ENCODE data around the gene MBD2.

MBD2 gene

DNA sequence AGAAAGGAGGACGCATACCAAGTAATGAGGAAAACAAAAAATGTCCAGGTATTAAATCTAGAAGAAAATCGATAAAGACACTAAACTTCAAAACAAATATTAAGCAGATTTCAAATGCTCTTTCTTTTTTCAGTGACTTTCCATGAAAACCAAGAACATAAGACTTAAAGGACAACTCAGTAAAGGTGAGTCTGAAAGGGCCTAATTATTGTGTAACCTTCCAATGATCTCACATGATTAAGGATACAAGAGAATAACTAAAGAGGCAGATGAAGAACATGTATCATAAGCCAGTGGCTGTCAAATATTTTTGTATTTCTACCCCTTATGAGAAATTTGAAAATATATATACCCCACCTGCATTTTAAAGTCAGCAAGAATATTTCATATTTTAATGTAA lies 30.7 kb downstream of the MBD2 start:
- DNase-seq (ENCODE audit: low read depth): no peak

DNA sequence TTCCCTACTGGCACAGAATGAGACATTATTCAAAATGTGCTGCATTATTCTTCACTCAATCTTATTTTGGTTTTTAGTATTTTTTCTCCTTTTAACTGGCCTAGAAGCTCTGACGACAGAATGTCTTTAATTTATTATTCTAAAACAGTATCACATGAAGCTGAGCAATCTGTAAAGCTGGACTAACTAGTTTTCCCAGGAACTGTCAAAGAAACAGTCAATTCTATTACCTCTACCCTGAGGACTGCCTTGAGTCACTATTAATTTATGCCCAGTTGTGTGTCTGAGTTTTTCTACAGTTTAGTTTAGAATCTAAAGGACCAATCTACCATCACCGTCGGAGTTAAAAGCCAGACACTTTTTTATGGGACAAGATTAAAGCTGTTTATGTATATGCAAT lies 31.6 kb downstream of the MBD2 start:
- no peak for DNase-seq (ENCODE audit: low read depth)

DNA sequence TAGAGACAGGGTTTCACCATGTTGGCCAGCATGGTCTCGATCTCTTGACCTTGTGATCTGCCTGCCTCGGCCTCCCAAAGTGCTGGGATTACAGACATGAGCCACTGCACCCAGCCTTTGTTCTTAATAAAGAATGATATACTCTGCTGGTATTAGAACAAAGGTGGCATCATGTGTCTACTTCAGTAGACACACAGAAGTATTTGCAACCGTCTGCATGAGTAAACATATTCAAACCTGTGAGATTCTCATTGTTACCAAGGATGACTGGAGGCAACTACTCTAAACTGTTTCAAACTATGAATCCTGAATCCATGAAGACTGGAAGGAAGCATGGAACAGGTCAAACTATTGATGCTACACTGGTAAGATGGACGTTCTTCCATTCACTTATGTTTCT lies 32.1 kb downstream of the MBD2 start:
- DNase-seq (ENCODE audit: low read depth): no peak

DNA sequence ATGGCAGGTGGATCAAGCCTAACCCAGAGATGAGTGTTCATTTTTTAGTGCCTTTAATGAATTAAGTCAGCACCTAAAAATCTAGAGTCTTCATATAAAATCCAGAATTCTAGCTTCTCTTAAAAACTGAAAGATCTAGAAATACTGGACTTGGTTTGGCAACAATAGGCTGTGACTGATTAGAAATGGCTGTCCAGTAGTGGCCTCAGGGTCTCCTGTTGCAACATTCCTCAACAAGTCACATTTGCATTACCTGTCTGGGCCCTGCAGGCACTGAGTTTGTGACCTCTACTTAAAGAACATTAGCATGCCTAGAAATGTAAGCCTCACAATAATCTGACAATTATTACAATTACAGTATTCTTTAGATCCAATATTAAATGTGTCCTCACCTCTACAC lies 33.1 kb downstream of the MBD2 start:
- DNase-seq (ENCODE audit: low read depth): no peak

DNA sequence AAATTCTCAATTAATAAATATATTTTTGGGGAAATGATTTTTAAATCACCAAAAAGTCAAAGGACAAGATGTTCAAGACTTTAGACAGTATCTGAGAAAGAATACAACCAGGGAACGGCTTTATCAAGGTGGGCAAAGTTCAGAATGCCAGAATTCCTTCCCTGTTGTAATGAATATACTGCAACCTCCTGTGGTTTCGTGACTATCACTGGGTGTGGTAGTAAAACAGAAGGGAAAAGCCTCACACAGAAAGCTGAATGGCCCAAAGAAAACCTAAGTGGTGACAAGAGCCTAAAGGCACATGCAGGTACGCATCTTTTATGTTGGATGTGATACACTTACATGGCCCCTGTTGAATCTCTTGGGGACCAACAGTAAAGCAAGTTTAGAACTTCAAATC lies 37.1 kb downstream of the MBD2 start:
- DNase-seq (ENCODE audit: low read depth): no peak

DNA sequence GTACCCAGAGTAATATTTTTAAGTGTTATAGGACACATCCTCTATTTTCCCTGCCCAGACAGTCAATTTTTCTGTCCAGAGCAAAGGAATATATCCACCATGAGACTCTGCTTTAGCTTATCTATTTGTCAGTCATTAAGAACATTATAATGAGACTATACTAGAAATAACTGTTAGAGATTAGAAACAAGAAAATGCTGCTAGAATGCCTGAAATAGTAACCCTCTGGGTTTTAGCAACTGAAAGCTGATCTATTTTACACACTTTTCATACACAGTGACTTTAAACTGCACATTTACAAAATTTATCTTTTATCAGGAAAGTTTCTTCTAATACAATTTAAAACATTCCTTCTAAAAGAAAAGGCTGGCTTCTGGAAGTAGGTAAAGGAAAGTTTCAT lies 39.6 kb downstream of the MBD2 start:
- DNase-seq (ENCODE audit: low read depth): no peak

DNA sequence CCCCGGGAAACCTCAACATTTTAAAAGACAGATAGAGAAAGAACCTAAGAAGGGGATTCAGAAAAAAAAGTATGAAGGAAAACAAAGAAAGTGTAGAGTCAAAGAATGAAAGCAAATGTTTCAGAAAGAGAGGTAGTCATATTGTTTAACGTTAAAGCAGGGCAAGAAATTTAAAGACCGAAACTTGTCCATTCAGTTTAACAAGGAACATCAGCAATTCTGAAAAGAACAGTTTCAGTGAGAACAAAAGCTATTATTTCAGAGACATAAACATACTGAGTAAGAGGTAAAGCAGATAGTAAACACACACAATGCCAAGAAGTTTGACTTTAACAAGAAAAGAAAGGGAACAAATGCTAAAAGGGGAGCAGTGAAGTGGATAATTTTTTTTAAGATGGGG lies 41.1 kb downstream of the MBD2 start:
- DNase-seq (ENCODE audit: low read depth): no peak

DNA sequence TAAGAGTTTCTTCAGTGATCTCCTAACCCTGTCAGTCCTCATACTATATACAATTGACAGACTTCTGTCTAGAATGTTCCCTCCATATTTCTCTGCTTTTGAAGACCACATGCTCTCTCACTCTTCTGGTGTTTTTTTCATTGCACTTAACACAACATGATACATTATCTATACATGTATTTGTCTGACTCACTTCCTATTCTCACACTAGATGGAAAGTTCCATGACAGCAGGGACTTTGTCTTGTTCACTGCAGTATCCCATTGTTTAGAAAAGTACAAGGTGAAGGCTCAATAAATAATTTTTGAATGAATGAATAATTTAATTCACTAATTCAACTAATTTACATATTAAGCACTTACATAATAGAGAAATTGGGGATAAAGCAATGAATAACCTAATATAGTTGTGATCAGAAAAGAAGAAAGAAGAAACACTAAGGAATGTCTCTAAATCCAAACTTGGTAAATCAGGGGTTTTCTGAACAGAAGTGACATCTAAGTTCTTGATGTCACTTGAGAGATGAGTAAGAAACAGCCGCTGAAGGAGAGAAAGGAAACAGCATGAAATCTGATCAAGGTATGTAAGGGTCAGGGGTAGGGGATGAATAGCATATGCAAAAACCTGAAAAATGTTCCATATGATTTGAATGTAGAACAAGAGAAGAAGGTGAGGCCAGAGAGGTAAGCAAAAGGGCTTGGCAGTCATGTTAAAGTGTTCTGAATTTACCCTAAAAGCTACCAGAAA lies 42.4 kb downstream of the MBD2 start:
- no peak for DNase-seq (ENCODE audit: low read depth)

DNA sequence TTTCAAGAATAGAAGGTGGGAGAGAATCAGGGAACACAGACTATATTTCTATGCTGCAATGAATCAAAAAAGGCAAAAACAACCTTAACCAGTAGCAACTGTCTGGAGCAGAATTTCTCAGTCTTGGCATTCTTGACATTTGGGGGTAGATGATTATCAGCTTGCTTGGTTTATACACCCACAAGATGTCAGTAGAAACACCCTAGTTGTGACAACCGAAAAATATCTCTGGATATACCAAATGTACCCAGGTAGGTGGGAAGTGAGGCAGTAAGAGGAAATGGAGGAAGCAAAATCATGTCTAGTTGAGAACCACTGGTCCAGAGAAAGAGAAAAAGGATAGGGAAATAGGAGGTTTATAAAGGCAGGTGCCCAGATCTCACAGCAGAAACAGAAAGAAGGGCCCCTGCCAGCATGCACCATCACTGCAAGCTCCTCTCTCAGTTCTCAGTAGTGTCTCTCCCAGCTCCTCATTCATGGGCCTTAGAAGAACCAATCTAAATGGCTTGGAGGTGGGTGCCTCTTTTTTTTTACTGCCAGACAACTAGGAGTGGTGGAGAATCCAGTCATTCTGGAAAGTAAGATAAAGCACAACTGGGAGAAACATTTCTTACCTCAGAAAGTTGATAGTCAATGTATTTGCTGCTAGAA lies 50.4 kb downstream of the MBD2 start:
- DNase-seq (ENCODE audit: low read depth): no peak

DNA sequence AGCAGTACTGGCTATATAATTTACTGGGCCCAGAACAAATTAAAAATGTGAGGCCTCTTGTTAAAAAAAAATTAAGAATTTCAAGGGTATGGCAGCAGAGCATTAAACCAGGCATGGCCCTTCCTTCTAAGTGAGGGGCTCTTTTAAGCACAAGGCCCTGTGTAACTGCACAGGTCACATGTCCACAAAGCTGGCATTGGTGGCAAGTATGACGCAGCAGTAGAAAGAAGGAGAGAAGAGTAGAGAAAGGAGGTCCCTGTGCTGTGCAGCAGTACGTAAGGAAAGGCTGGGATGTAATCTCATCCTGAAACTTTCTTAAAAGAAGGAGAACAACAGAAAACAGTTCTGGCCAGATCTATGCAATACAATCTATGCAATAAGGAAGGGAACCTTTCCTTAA lies 51.2 kb downstream of the MBD2 start:
- DNase-seq (ENCODE audit: low read depth): no peak

DNA sequence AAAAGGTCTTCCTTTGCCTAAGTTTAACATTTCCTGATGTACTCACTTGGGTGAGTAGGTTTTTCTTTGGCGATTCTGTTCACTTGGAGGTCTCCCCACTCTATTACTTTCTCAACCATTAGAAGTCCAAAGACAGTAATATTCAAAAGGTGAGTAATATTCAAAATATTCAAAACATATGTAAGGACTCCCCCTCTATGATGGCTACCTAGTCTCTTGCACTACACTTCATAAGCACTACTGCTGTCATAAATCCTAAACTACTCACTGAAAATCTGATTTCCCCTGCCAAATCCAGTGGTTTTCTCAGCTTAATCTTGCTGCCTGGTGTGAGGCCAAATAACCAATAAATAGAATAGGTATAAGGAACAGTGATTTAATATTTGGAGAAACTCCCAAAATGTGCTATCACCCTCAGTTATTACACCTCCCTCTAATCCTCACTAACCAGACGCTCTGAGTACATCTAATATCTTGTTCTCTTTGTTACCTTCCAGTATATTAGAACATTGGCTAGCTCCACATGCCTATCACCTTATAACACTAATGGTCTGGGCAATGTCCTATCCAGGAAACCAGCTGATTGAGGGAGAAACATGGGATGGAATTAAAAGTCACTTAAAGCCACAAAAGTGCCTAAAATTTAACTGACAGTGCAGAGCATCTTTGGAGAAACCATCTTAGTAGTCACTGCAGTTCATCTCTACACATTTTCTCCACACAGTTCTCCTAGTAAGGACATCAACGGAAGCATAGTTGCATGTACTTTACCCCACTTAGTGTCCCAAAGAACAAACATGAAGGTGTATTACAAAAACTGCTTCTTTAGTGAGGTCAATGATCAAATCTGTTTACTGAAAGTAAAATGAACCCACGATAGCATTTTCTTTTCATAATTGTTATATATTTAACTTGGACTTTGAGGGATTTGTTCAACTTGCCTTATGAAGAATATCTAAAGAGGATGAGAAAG lies 54.8 kb downstream of the MBD2 start:
- no peak for DNase-seq (ENCODE audit: low read depth)

DNA sequence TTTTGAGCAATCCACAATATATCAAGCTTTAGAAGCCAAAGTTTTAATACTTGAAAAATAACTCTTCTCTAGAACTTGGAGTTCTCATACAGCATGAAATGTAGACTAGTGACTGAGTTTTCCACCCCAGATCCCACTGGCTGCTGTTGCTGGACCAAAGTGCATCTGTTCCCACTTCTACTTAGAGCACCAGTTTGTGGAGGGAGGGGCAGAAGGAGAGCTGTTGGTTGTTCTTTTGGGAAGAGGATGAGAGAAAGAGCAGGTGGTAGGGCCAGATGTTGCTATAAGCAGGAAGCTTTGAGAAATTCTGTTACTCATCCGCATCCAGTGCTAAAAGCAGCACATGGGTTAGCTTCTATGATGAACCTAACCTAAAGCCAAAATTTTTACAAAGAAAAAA lies 59.0 kb downstream of the MBD2 start:
- DNase-seq (ENCODE audit: low read depth): no peak

DNA sequence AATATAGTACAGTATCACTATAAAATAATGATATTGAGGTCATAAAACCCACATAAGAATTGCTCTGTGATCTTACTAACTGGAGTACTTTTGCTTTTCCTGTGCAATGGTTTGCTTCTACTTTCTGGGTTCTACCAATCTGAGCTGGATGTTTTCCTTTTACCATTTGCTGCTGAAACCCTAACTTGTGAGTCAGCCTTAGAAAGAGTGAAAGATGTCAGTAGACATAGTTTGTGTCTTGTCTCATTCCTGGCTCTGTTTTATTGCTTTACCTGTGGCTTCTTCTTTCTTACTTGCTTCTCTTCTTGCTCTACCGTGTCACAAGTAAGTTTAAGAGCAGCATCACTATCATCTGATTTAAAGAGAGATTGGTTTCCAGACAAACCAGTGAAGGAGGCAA lies 61.0 kb downstream of the MBD2 start:
- DNase-seq (ENCODE audit: low read depth): no peak

DNA sequence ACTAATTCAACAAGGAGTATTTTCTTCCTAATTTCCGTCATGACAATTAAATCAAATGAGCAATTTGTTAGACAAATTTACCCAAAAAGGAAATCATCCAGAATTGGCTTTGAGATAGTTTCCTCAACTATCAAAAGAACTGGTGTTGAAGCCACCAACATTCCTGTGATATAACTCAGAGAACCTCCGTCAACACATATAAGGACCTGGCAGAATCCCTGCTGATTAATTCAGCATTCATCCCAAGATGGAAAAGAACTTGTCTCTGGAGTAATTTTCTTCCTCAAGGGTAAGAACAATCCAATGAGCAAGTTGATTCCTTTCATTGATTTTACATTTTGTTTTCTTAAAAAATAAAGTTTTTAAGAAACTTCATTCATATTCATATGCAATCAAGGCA lies 62.0 kb downstream of the MBD2 start:
- no peak for DNase-seq (ENCODE audit: low read depth)

DNA sequence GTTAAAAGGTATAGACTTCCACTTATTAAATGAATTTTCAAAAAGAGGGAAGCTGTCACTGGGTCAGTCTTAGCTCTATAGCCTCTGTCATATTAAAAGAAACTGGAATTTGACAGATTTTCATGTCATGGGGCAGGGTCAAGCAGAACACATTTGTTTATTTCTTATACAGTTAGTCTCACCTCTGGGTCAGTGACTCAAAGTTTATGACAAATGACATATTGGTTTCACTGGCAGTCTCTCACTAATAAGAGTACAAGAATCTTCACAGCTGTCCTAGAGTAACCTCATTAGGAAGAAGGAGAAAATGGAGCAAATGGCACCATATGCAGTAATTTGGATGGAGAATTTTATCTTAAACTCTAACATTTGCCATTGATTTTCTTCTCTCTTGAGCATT lies 63.2 kb downstream of the MBD2 start:
- no peak for DNase-seq (ENCODE audit: low read depth)

DNA sequence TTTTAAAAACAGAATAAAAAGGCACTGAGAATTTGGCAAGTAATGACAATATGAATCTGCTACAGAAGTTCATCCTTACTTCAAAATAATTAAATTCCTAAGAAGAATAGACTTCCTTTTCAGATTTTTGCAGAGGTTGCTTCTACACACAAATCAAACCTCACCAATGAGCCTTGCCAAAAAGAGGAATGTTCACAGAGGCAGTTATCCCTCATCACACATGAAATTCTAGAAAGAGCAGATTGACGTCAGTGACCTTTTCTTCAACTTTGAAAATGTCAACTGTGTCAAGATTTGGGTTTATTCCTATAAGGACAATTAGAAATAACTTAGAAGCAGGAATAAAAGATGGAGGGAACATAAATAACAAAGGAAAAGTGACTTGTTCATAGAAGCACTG lies 64.6 kb downstream of the MBD2 start:
- DNase-seq (ENCODE audit: low read depth): no peak

DNA sequence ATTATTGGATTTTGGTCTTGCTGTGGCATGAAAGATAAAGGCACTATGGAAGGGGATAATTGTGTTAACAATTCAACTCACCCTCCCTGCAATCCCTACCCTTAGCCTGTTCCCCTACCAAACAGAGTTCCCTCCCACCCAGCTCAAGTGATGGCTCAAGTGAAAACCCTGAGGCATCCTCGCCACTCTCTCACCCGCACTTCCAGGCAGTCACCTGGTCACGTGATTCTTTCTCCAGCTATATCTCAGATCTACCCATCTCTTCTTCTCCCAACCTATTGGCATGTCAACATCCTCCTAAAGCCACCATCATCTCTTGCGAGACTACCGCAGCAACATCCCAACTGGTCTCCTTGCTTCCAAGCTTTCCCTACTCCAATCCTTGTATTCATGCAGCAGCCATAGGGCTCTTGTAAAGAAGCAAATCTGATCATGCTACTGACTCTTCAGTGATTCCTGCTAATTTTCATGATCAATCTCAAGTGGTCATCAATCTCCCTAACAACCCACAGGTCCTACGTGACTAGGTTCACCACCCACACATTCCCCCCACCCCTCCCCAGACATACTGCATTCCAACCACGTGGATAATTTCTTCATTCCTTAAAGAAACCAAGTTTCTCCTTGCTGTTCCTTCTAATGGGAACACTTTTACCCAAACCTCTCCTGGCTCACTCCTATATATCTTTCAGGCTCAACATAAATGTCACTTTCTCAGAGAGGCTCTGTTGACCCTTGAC lies 66.7 kb downstream of the MBD2 start:
- no peak for DNase-seq (ENCODE audit: low read depth)

DNA sequence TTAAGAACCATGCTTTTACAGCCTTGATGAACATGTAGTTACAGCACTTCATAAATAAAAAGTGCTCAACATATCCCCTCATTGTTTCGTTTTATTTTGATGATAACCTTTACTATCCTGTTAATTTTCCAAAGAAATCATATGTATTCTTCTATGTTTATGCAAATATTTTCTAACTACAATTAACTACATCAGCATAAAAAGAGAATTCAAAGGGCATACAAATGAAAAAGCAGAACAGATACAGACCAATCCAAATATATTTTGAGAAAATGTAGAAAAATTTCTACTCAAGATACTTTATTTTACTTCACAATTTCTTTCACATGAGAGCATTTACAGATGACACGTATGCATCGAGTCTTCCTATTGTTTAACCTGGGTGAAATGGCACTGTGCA lies 69.1 kb downstream of the MBD2 start:
- DNase-seq (ENCODE audit: low read depth): no peak

DNA sequence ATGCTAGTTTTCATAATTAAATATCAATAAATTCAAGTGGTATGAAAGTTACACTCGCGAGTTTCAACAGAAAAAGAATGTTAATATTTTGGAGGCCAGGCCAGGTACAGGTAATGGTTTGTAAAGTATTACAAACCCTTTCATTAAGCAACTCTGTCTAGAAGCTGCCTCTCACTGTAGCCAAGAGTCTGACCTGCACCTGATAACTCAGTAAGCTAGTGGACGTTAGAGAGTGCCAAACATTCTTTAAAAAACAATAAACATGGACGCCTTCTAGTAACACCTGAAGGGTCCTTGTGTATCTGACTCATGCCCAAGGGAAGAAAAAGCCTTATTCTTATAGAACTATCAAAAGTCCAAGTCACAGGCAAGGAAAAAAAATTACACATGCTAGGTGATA lies 70.2 kb downstream of the MBD2 start:
- no peak for DNase-seq (ENCODE audit: low read depth)

DNA sequence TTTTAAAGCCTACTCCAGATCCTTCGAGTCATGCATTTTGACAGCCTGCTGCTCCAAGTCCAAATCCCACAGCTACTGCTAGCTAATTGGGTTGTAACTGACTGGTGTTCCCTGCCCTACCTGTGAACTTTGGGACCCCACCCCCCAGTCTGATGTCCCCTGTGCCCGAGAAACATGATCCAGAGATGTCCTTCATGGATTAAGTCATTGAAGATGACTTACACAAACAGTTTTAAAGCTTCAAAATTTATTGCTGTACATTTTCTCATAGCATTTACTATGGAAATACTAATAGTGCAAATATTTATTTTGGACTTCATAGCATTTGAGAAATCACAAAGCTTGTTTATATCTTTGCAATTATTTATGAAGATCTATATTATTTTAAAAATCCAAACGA lies 73.1 kb downstream of the MBD2 start:
- DNase-seq (ENCODE audit: low read depth): no peak

DNA sequence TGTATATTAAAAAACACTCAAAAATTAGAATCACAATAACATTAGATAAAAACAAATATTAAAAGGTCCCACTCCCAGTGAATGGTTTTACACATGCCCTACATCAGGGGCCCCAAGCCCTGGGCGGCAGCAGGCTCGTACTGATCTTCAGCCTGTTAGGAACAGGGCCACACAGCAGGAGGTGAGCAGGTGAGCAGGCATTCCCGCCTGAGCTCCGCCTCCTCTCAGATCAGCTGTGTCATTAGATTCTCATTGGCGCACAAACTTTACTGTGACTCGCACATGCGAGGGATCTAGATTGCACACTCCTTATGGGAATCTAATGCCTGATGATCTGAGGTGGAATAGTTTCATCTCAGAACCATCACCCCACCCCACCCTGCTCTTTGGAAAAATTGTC lies 74.2 kb downstream of the MBD2 start:
- no peak for DNase-seq (ENCODE audit: low read depth)

DNA sequence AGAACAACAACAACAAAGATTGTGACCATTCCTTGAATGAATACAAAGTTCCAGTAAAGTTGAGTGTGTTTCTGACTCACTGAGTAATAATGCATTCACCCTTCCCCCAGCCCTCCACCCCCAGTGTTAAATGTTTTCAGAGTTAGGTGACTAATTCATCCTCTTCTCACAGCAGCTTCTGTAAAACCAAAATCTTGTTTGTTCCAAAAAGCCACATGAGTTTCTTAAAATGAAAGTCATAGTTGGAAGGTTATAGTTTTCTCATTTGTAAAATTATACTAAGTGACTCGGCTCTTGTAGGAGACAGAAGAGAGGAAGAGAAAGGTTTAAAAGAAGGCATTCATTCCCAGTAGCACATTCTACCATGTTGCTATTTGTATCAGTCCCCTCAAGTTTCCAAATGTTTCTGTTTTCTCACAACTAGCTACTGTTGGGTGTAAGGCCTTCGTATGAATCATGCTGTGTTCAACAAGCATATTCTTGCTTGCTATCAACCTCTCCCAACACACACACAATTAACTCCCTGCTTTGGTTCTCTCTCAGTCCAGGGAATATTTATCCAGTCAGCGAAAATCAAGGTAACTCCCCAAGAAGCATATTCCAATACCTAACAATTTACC lies 75.3 kb downstream of the MBD2 start:
- peak; percentile 49 for DNase-seq (ENCODE audit: low read depth)
